Measurements from ENCODE around the gene RPL35.

Gene RPL35

GRCh38 chr9:124869986-124870560 is 8.3 kb upstream of the RPL35 start:
- peaks cover 0 to 61% (median 45%) of the 10 kb centered on the region in 4 donors for H3K4me1 ChIP-seq
- intact Hi-C loops (cut with DNase I; ENCODE audit: low total_unique reads), result loop anchor here (10.0 kb wide), 1 partner anchor 275 kb away; the partner anchor contains the start of gene SCAI
- DNase-seq, result no peak
- peaks cover 4 to 18% (median 4%) of the 10 kb centered on the region in 3 donors for H3K36me3 ChIP-seq
- H3K9me3 ChIP-seq, result no peaks in the 10 kb centered on the region
- H3K27me3 ChIP-seq, result no peaks in the 10 kb centered on the region
- peak overlapping the region; percentile 87 to 90 for H3K27ac ChIP-seq
- H3K4me3 ChIP-seq, result peak overlapping the region; percentile 80 to 82
- no peak for TF ChIP-seq CTCF (IDR thresholded peaks at IDR 0.05)

- Histone ChIP-seq H3K27ac (peak overlapping the region; percentile 87 to 90), H3K4me1 (peaks cover 0 to 61% (median 45%) of the 10 kb centered on the region in 4 donors), H3K27me3 (no peaks in the 10 kb centered on the region), H3K9me3 (no peaks in the 10 kb centered on the region), H3K4me3 (peak overlapping the region; percentile 80 to 82), H3K36me3 (peaks cover 0 to 13% (median 0%) of the 10 kb centered on the region in 3 donors)
- TF ChIP-seq CTCF (IDR thresholded peaks at IDR 0.05), result no peak
- intact Hi-C loops (cut with DNase I; ENCODE audit: low total_unique reads), result loop anchor here (10.0 kb wide), 1 partner anchor 275 kb away; the partner anchor contains the start of gene SCAI
- DNase-seq, result peak in 1 of 2 donors; percentile 69
Measured at GRCh38 chr9:124869466-124869985, 7.8 kb upstream of the RPL35 start.

- no peaks in the 10 kb centered on the region for H3K27me3 ChIP-seq
- H3K4me3 ChIP-seq, result peak overlapping the region; percentile 80 to 82
- DNase-seq, result peak; percentile 77 to 91
- intact Hi-C loops (cut with DNase I; ENCODE audit: low total_unique reads), result loop anchor here (10.0 kb wide), 1 partner anchor 276 kb away; the partner anchor contains the start of gene SCAI
- H3K36me3 ChIP-seq, result peaks cover 0 to 6% (median 0%) of the 10 kb centered on the region in 3 donors
- TF ChIP-seq CTCF (IDR thresholded peaks at IDR 0.05), result no peak
- H3K27ac ChIP-seq, result peak overlapping the region; percentile 87 to 90
- peaks cover 0 to 56% (median 45%) of the 10 kb centered on the region in 4 donors for H3K4me1 ChIP-seq
- no peaks in the 10 kb centered on the region for H3K9me3 ChIP-seq
Measured at GRCh38 chr9:124868511-124869465, 7.0 kb upstream of the RPL35 start.

GRCh38 chr9:124863371-124863871 is 1.7 kb upstream of the RPL35 start:
- no peak overlapping the region for H3K4me3 ChIP-seq
- peaks cover 19 to 27% (median 23%) of the 10 kb centered on the region in 3 donors for H3K36me3 ChIP-seq
- H3K27ac ChIP-seq, result no peak overlapping the region
- DNase-seq, result no peak
- H3K4me1 ChIP-seq, result peaks cover 0 to 38% (median 33%) of the 10 kb centered on the region in 4 donors
- TF ChIP-seq CTCF (IDR thresholded peaks at IDR 0.05), result no peak
- intact Hi-C loops (cut with DNase I; ENCODE audit: low total_unique reads), result loop anchor here (10.0 kb wide), 1 partner anchor 281 kb away; the partner anchor contains the start of gene SCAI
- H3K9me3 ChIP-seq, result no peaks in the 10 kb centered on the region
- no peaks in the 10 kb centered on the region for H3K27me3 ChIP-seq

Data from tibial artery (tissue), 4 donors.